Body of pancreas (tissue), 4 donors: Measurements from ENCODE around the gene TSPAN31.

Experiments used
- POLR2A ChIP-seq, 3 donors: fragments of 450-650 bp; IDR thresholded peaks; one replicate each; pipeline ENCODE4 v1.6.1; 2016; ENCODE audit warnings: antibody characterized with exemption in 3 of 3, mild to moderate bottlenecking in 2 of 3
- TF ChIP-seq, protein P1 (sequence below), 7 experiments: fragments of 450-650 bp in 4 of 7; fragments of 200-600 bp in 3 of 7; sonication (generic) in 3 of 7; IDR thresholded peaks; one replicate each; pipeline ENCODE4 v1.5.1; 2016 to 2019; ENCODE audit warnings: antibody characterized with exemption in 7 of 7

DNA sequence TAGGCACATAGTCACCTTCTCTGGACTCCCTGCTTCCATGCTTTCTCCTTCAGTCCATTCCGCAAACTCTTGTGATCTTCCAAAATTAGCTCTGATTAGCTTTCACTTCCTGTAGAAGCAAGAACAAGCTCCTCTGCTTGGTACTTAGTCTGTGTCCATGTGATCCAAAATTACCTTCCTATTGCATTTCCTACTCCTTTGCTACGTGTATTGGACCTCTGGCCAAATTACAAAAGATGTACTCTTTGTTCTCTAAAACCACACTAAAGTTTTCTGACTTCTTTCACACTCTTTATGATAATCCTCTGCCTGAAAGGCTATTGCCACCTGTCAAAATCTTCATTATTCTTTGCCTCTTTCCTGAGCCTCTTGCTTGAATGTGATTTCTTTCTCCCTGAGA lies 37.0 kb downstream of the TSPAN31 start:
- TF ChIP-seq, protein P1, sequence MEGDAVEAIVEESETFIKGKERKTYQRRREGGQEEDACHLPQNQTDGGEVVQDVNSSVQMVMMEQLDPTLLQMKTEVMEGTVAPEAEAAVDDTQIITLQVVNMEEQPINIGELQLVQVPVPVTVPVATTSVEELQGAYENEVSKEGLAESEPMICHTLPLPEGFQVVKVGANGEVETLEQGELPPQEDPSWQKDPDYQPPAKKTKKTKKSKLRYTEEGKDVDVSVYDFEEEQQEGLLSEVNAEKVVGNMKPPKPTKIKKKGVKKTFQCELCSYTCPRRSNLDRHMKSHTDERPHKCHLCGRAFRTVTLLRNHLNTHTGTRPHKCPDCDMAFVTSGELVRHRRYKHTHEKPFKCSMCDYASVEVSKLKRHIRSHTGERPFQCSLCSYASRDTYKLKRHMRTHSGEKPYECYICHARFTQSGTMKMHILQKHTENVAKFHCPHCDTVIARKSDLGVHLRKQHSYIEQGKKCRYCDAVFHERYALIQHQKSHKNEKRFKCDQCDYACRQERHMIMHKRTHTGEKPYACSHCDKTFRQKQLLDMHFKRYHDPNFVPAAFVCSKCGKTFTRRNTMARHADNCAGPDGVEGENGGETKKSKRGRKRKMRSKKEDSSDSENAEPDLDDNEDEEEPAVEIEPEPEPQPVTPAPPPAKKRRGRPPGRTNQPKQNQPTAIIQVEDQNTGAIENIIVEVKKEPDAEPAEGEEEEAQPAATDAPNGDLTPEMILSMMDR (IDR thresholded peaks at IDR 0.05): no peak
- TF ChIP-seq POLR2A (IDR thresholded peaks at IDR 0.05): no peak
